ENCODE data around the gene SLC34A3.
"Not testable (repeated sequence)": the region's sequence is repeated elsewhere in the genome, so short reads cannot be mapped to it uniquely, and the experiment has no call there.

SLC34A3 gene

GRCh38 chr9:137241490-137242268 lies 11.0 kb downstream of the SLC34A3 start:
- DNase-seq (ENCODE audit: low spot score), result no peak

- no peak for DNase-seq (ENCODE audit: low spot score)
These were observed 11.8 kb downstream of the SLC34A3 start for GRCh38 chr9:137242269-137243203.

GRCh38 chr9:137243266-137243625 lies 12.5 kb downstream of the SLC34A3 start:
- not testable (repeated sequence) for DNase-seq (ENCODE audit: low spot score)

GRCh38 chr9:137243626-137244485 lies 13.2 kb downstream of the SLC34A3 start:
- peak; percentile 54 for DNase-seq (ENCODE audit: low spot score)

GRCh38 chr9:137244486-137245449 lies 14.1 kb downstream of the SLC34A3 start:
- DNase-seq (ENCODE audit: low spot score), result no peak

GRCh38 chr9:137245450-137246421 lies 15.0 kb downstream of the SLC34A3 start:
- no peak for DNase-seq (ENCODE audit: low spot score)

- no peak for DNase-seq (ENCODE audit: low spot score)
These were observed 16.6 kb downstream of the SLC34A3 start for GRCh38 chr9:137247135-137247915.

GRCh38 chr9:137247916-137248175 lies 17.1 kb downstream of the SLC34A3 start:
- DNase-seq (ENCODE audit: low spot score), result no peak

GRCh38 chr9:137250329-137251193 lies 19.9 kb downstream of the SLC34A3 start:
- DNase-seq (ENCODE audit: low spot score), result no peak

GRCh38 chr9:137251194-137251461 lies 20.4 kb downstream of the SLC34A3 start, which contains the start of gene STPG3:
TSS of gene STPG3 (plus strand) at chr9:137251286. CDS start at chr9:137251287, 1 bp downstream.
- no peak for DNase-seq (ENCODE audit: low spot score)

- DNase-seq (ENCODE audit: low spot score), result no peak
These were observed 21.0 kb downstream of the SLC34A3 start for GRCh38 chr9:137251490-137252268.

GRCh38 chr9:137252555-137253506 lies 22.1 kb downstream of the SLC34A3 start:
- no peak for DNase-seq (ENCODE audit: low spot score)

GRCh38 chr9:137253717-137254623 lies 23.3 kb downstream of the SLC34A3 start:
- DNase-seq (ENCODE audit: low spot score), result no peak

- peak; percentile 92 for DNase-seq (ENCODE audit: low spot score)
These were observed 24.1 kb downstream of the SLC34A3 start, which contains the start of gene NELFB for GRCh38 chr9:137254624-137255447. TSS of gene NELFB (plus strand) at chr9:137255327.
